Adrenal gland (tissue), 12 donors: ENCODE measurements around the gene COPG2. TPM values are rescaled to one million over a fixed set of nuclear protein-coding genes. Genes with fewer than 3 reads are reported as not detected.
A peak's percentile ranks its signal among the peaks of the same experiment; 100 is the strongest.

Experiments used
- DNase-seq, 7 donors: peaks; one replicate each; pipeline ENCODE4 v3.0.0-alpha.2; 2019 to 2020
- H3K27ac ChIP-seq, 5 donors: fragments of 200-600 bp; sonication (generic) in 4 of 5; 1 replicate in 3 of 5; 2 replicates in 2 of 5; pipeline versions ENCODE4 v1.5.1 to v1.8.0; 2016 to 2020; ENCODE audit warnings: mild to moderate bottlenecking in 1 of 5
- H3K27me3 ChIP-seq: fragments of 200-600 bp; 2 replicates; pipeline ENCODE4 v1.8.0; 2021
- H3K36me3 ChIP-seq, 2 donors: fragments of 200-600 bp; replicated peaks in 1 of 2; 1 replicate in 1 of 2; 2 replicates in 1 of 2; pipeline versions ENCODE4 v1.5.1 to v1.8.0; 2018 to 2022
- H3K4me1 ChIP-seq, 2 donors: fragments of 200-600 bp; replicated peaks in 1 of 2; 1 replicate in 1 of 2; 2 replicates in 1 of 2; pipeline versions ENCODE4 v1.5.1 to v1.8.0; 2018 to 2021
- H3K4me3 ChIP-seq, 4 donors: fragments of 200-600 bp; sonication (generic) in 3 of 4; one replicate each; pipeline ENCODE4 v1.5.1; 2016 to 2018
- H3K9me3 ChIP-seq, 3 donors: fragments of 200-600 bp; sonication (generic) in 1 of 3; replicated peaks in 1 of 3; 1 replicate in 2 of 3; 2 replicates in 1 of 3; pipeline versions ENCODE4 v1.5.1 to v1.8.0; 2016 to 2021
- CTCF ChIP-seq, 6 experiments: fragments of 450-650 bp in 4 of 6; fragments of 200-600 bp in 2 of 6; sonication (generic) in 1 of 6; IDR thresholded peaks; 1 replicate in 5 of 6; 2 replicates in 1 of 6; pipeline versions ENCODE4 v1.5.1 to v1.8.0; 2016 to 2021; ENCODE audit warnings: antibody characterized with exemption in 6 of 6, mild to moderate bottlenecking in 2 of 6, moderate library complexity in 1 of 6
- POLR2A ChIP-seq, 2 donors: fragments of 450-650 bp; IDR thresholded peaks; one replicate each; pipeline ENCODE4 v1.6.1; 2017; ENCODE audit warnings: antibody characterized with exemption in 2 of 2, mild to moderate bottlenecking in 2 of 2, moderate library complexity in 1 of 2
- WGBS, 4 donors: extraction: QIAGEN DNeasy Blood & Tissue Kit in 2 of 4; methylation state at CpG; one replicate each; pipeline versions ENCODE4 v1.1.5 to v1.1.7; 2013 to 2017; 5-methylcytosine and 5-hydroxymethylcytosine counted together
- intact Hi-C, 2 donors: fragments of 100-400 bp; cut with DNase I; formaldehyde crosslinking; loops; one replicate each; pipeline versions ENCODE4 v1.14.1 to v1.15.0; 2022 to 2023
- polyA plus RNA-seq, 3 donors: library from polyadenylated mRNA; stranded (reverse); fragments of 200-250 nt in 2 of 3; fragments of 350-450 nt in 1 of 3; fragmentation: Illumina TruSeq in 1 of 3; extraction: RNeasy Lipid Tissue Mini Kit (QIAGEN cat#74804) in 1 of 3; gene quantifications; one replicate each; pipeline ENCODE4 v1.2.3, GENCODE V29; 2013 to 2014
- total RNA-seq, 9 donors: library from RNA; depleted of rRNA in 4 of 9; stranded (reverse); fragments of >200 nt in 4 of 9; fragments of 120-200 nt in 1 of 9; fragmentation: NEBNext Ultra II Directional in 1 of 9; extraction: Animal tissue kit (Norgen Biotek cat#: 25700) in 1 of 9; gene quantifications; one replicate each; pipeline versions ENCODE4 v1.1.0 to v1.2.4, GENCODE V29; 2013 to 2023
- donor health status: healthy with polysubstance abuse.
- donor health status: Bipolar disorder and iron deficiency.
- donor health status: DM: yes; HTN: yes; CAD: no.
- donor health status: DM: no; HTN: no; CAD: no.
- donor health status: DM: no; HTN: no; CAD: no.
- donor health status: DM: yes; HTN: yes; CAD: no.

COPG2 gene
- total and polyA plus RNA-seq, 12 donors = 12.2 to 73.1 (median 37.9) TPM

DNA sequence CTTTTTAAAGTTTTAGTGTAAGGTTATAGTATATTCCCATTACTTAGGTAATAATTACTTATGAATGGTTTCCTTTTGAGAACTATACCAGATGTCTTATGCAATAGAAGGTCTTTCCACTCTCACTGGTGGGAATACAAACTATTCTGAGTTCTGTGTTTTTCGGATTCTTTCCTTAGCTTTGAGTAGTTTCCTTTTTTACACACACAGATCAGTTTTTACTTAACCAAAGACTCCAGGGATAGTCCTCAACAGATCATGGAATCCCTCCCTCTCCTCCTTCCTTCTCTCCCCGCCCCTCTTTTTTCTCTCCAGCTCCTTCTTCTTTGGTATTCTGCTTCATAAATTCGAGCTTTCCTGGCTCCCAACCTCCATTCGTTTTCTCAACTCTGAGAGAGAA, 13.3 kb downstream of the COPG2 start:
- WGBS, 4 donors = 59 to 72% (median 64%) methylated on average over 4 of the region's 4 CpGs

GRCh38 chr7:130654850-130655249, 13.7 kb downstream of the COPG2 start:
- no peak for DNase-seq
- Histone ChIP-seq H3K4me1 (no peaks in the 10 kb centered on the region), H3K27me3 (no peaks in the 10 kb centered on the region), H3K9me3 (no peaks in the 10 kb centered on the region), H3K4me3 (no peak overlapping the region), H3K36me3 (no peaks in the 10 kb centered on the region), H3K27ac (peak overlapping the region in 1 of 5 donors; percentile 1)
- TF ChIP-seq POLR2A (IDR thresholded peaks at IDR 0.05) = no peak
- TF ChIP-seq CTCF (IDR thresholded peaks at IDR 0.05) = no peak
- intact Hi-C loops = no loop called here
- 82 to 97% (median 88%) methylated on average over 1 of the region's 1 CpG for WGBS, 4 donors

More for the DNA sequence above, 13.3 kb downstream of the COPG2 start:
- no peak for DNase-seq
- peak overlapping the region in 1 of 5 donors; percentile 1 for H3K27ac ChIP-seq
- H3K27me3 ChIP-seq = no peaks in the 10 kb centered on the region
- no peak overlapping the region for H3K4me3 ChIP-seq
- intact Hi-C loops = no loop called here
- H3K36me3 ChIP-seq = no peaks in the 10 kb centered on the region
- TF ChIP-seq POLR2A (IDR thresholded peaks at IDR 0.05) = no peak
- TF ChIP-seq CTCF (IDR thresholded peaks at IDR 0.05) = no peak
- H3K9me3 ChIP-seq = no peaks in the 10 kb centered on the region
- H3K4me1 ChIP-seq = no peaks in the 10 kb centered on the region

- H3K27ac ChIP-seq = no peak overlapping the region
- no peaks in the 10 kb centered on the region for H3K36me3 ChIP-seq
- H3K4me3 ChIP-seq = no peak overlapping the region
- H3K4me1 ChIP-seq = peaks cover 0 to 9% of the 10 kb centered on the region in 2 donors
- no peaks in the 10 kb centered on the region for H3K27me3 ChIP-seq
- DNase-seq = peak in 1 of 7 donors; percentile 22
- intact Hi-C loops = no loop called here
- 92 to 95% (median 93%) methylated on average over 1 of the region's 1 CpG for WGBS, 4 donors
- no peak for TF ChIP-seq CTCF (IDR thresholded peaks at IDR 0.05)
- TF ChIP-seq POLR2A (IDR thresholded peaks at IDR 0.05) = no peak
- H3K9me3 ChIP-seq = no peaks in the 10 kb centered on the region
These were observed 17.9 kb downstream of the COPG2 start for GRCh38 chr7:130650611-130651120.

DNA sequence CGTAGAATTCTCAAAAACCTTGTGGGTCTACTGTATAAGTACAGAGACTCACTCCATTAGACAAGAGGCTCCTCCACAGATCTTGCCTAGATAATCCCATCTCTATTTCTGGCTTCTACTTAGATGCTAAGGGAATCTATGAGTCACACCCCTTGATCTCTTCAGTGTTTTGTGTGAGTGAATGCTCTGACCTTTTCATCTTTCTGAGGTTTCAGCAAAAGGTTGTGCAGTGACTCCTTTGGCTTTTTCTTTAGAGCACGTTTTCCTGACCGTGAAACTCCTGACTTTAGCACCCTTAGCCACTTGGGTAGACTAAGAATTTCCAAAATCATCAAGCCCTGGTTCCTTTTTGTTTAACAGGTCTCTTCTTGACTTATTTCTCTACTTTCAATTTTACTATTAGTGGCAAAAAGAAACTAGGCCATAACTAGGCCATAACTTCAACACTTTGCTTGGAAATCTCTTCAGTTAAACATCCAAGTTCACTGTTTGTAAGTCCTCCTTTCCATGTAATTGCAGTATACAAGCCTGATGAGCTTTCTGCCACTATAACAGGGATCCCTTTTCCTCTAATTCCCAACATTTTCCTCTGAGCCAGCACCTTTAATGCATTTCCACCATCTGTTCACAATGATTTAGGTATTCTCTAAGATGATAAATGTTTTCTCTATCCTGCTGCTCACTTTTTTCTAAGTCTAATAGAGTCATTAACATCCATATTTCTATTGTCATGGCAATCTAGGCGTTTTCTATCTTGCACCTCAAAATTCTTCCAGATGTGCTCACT, 19.4 kb downstream of the COPG2 start:
- H3K4me3 ChIP-seq = no peak overlapping the region
- H3K36me3 ChIP-seq = no peaks in the 10 kb centered on the region
- peak in 2 of 7 donors; percentile 27 to 38 for DNase-seq
- 65 to 76% (median 69%) methylated on average over 4 of the region's 4 CpGs for WGBS, 4 donors
- intact Hi-C loops = no loop called here
- no peak for TF ChIP-seq POLR2A (IDR thresholded peaks at IDR 0.05)
- no peak for TF ChIP-seq CTCF (IDR thresholded peaks at IDR 0.05)
- peak overlapping the region; percentile 17 to 78 (median 67) for H3K27ac ChIP-seq
- no peaks in the 10 kb centered on the region for H3K9me3 ChIP-seq
- H3K4me1 ChIP-seq = peaks cover 0 to 9% of the 10 kb centered on the region in 2 donors
- no peaks in the 10 kb centered on the region for H3K27me3 ChIP-seq
